Panc1 (cell line): Measurements from ENCODE around the gene ABCA1. TPM values are rescaled to one million over a fixed set of nuclear protein-coding genes. Genes with fewer than 3 reads are reported as not detected.

ENCODE experiments used
- ATAC-seq: fragments of 200-7000 bp; cut with Tn5 transposase; 2 replicates; pipeline ENCODE4 v1.9.1; 2020; ENCODE audit warnings: mild to moderate bottlenecking, moderate library complexity
- BruUV-seq: library from RNA; stranded (reverse); fragments of 400-500 nt; replicated peaks from 2 replicates; lab custom pipeline; 2021; lab: Mats Ljungman, UMichigan
- CTCF ChIA-PET: fragments of 300-600 bp; sonication (Branson Sonifier 250); formaldehyde crosslinking; loops from one replicate; lab custom pipeline; 2022; ENCODE audit warnings: antibody characterized with exemption; lab: Charles Lee
- POLR2A ChIA-PET: fragments of 300-600 bp; sonication (Branson Sonifier 250); formaldehyde crosslinking; loops from one replicate; lab custom pipeline; 2022; ENCODE audit warnings: antibody characterized with exemption; lab: Charles Lee
- DNase-seq: peaks from one replicate; pipeline ENCODE4 v3.0.0-alpha.2; 2010; ENCODE audit warnings: low read depth, low spot score
- H3K27ac ChIP-seq: 2 replicates; pipeline ENCODE4 v1.5.1; 2011; ENCODE audit warnings: mild to moderate bottlenecking, low read length, inconsistent platforms
- H3K27me3 ChIP-seq: fragments of 200-500 bp; sonication (Bioruptor generic); 2 replicates; pipeline ENCODE4 v1.6.0; 2014; ENCODE audit warnings: low read length, inconsistent platforms; ENCODE audit not compliant: control insufficient read depth, insufficient read depth
- H3K36me3 ChIP-seq: fragments of 200-500 bp; sonication (Bioruptor generic); 2 replicates; pipeline ENCODE4 v1.5.1; 2014; ENCODE audit warnings: inconsistent platforms, mild to moderate bottlenecking, low read length, moderate library complexity; ENCODE audit not compliant: control insufficient read depth, insufficient read depth
- H3K4me1 ChIP-seq: 2 replicates; pipeline ENCODE4 v1.5.1; 2011; ENCODE audit warnings: inconsistent platforms, mild to moderate bottlenecking, low read length, moderate library complexity; ENCODE audit not compliant: control insufficient read depth, insufficient read depth
- H3K4me3 ChIP-seq, 2 experiments: 2 replicates each; pipeline ENCODE4 v1.5.1; 2011 to 2012; ENCODE audit warnings: low read depth in 2 of 2, low read length in 2 of 2, mild to moderate bottlenecking in 2 of 2, inconsistent platforms in 1 of 2, moderate library complexity in 1 of 2
- H3K9me3 ChIP-seq: fragments of 200-500 bp; sonication (Bioruptor generic); 2 replicates; pipeline ENCODE4 v1.5.1; 2014; ENCODE audit warnings: low read depth, mild to moderate bottlenecking, inconsistent platforms, low read length, moderate library complexity; ENCODE audit not compliant: control insufficient read depth, insufficient read depth
- POLR2AphosphoS5 ChIP-seq: IDR thresholded peaks from 2 replicates; pipeline ENCODE4 v1.6.1; 2012; ENCODE audit warnings: mild to moderate bottlenecking, low read depth, low read length, moderate library complexity
- SIN3A ChIP-seq: IDR thresholded peaks from 2 replicates; pipeline ENCODE4 v1.6.1; 2012; ENCODE audit warnings: low read depth, mild to moderate bottlenecking, low read length, moderate library complexity, borderline replicate concordance; ENCODE audit not compliant: insufficient read depth
- TCF7L2 ChIP-seq: IDR thresholded peaks from 2 replicates; pipeline ENCODE4 v1.6.1; 2011; ENCODE audit warnings: mild to moderate bottlenecking, low read depth, low read length, inconsistent platforms
- in situ Hi-C: cut with HindIII; loops from 2 replicates; pipeline ENCODE4 v1.10.0; 2016; ENCODE audit warnings: low sequenced_read_pairs, low pct_unique_long_range_greater_than_20kb
- intact Hi-C: fragments of 100-400 bp; cut with micrococcal nuclease; formaldehyde crosslinking; loops from one replicate; pipeline ENCODE4 v1.10.0; 2022; ENCODE audit not compliant: unreplicated experiment
- total RNA-seq: library from RNA; stranded (reverse); gene quantifications from one replicate; pipeline ENCODE4 v1.2.1, GENCODE V29; 2021; ENCODE audit not compliant: unreplicated experiment
- TF ChIP-seq, protein P1 (sequence below), 2 experiments: IDR thresholded peaks; 2 replicates each; pipeline ENCODE4 v1.6.1; 2011 to 2012; ENCODE audit warnings: low read depth in 2 of 2, control low read depth in 1 of 2, low read length in 1 of 2, mild to moderate bottlenecking in 1 of 2, moderate library complexity in 1 of 2; ENCODE audit not compliant: insufficient read depth in 1 of 2
- TF ChIP-seq, protein P2 (sequence below): fragments of 450-650 bp; IDR thresholded peaks from 2 replicates; pipeline ENCODE4 v1.5.1; 2017; ENCODE audit warnings: mild to moderate bottlenecking

ABCA1 gene
- total RNA-seq, 1 experiment from 2014 or later = 2.6 TPM

DNA sequence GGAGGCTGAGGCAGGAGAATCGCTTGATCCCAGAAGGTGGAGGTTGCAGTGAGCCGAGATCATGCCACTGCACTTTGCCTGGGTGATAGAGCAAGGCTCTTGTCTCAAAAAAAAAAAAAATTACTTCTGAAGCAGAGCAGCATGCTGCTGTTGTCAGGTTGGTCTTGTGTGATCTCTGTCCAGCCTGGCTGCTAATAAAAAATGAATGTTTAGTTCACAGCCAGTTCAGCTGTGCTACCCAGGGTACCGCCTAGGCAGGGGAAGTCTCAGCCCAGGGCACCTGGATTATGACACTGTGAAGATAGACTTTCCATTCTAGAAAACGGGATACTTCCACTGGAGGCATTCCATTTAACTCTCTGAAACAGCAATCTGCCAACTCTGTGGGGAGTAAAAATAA, 23.5 kb upstream of the ABCA1 start:
- TF ChIP-seq, protein P1, sequence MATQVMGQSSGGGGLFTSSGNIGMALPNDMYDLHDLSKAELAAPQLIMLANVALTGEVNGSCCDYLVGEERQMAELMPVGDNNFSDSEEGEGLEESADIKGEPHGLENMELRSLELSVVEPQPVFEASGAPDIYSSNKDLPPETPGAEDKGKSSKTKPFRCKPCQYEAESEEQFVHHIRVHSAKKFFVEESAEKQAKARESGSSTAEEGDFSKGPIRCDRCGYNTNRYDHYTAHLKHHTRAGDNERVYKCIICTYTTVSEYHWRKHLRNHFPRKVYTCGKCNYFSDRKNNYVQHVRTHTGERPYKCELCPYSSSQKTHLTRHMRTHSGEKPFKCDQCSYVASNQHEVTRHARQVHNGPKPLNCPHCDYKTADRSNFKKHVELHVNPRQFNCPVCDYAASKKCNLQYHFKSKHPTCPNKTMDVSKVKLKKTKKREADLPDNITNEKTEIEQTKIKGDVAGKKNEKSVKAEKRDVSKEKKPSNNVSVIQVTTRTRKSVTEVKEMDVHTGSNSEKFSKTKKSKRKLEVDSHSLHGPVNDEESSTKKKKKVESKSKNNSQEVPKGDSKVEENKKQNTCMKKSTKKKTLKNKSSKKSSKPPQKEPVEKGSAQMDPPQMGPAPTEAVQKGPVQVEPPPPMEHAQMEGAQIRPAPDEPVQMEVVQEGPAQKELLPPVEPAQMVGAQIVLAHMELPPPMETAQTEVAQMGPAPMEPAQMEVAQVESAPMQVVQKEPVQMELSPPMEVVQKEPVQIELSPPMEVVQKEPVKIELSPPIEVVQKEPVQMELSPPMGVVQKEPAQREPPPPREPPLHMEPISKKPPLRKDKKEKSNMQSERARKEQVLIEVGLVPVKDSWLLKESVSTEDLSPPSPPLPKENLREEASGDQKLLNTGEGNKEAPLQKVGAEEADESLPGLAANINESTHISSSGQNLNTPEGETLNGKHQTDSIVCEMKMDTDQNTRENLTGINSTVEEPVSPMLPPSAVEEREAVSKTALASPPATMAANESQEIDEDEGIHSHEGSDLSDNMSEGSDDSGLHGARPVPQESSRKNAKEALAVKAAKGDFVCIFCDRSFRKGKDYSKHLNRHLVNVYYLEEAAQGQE (IDR thresholded peaks at IDR 0.05; ENCODE audit: insufficient read depth in 1 of 2, low read depth in 2 of 2, low read length in 1 of 2) = no peak
- no peak for TF ChIP-seq POLR2AphosphoS5
- TF ChIP-seq SIN3A = no peak
- TF ChIP-seq TCF7L2 = no peak
- TF ChIP-seq, protein P2, sequence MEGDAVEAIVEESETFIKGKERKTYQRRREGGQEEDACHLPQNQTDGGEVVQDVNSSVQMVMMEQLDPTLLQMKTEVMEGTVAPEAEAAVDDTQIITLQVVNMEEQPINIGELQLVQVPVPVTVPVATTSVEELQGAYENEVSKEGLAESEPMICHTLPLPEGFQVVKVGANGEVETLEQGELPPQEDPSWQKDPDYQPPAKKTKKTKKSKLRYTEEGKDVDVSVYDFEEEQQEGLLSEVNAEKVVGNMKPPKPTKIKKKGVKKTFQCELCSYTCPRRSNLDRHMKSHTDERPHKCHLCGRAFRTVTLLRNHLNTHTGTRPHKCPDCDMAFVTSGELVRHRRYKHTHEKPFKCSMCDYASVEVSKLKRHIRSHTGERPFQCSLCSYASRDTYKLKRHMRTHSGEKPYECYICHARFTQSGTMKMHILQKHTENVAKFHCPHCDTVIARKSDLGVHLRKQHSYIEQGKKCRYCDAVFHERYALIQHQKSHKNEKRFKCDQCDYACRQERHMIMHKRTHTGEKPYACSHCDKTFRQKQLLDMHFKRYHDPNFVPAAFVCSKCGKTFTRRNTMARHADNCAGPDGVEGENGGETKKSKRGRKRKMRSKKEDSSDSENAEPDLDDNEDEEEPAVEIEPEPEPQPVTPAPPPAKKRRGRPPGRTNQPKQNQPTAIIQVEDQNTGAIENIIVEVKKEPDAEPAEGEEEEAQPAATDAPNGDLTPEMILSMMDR = no peak
- ChIA-PET POLR2A (no interaction called here), CTCF (no interaction called here)
- Histone ChIP-seq H3K4me3 (no peak overlapping the region), H3K4me1 (no peaks in the 10 kb centered on the region), H3K27ac (no peak overlapping the region), H3K27me3 (no peaks in the 10 kb centered on the region), H3K9me3 (no peaks in the 10 kb centered on the region), H3K36me3 (no peaks in the 10 kb centered on the region)
- DNase-seq (no peak), ATAC-seq (no peak)
- in situ Hi-C loops (no loop called here), intact Hi-C loops (no loop called here)
- BruUV-seq = no TSS peak

DNA sequence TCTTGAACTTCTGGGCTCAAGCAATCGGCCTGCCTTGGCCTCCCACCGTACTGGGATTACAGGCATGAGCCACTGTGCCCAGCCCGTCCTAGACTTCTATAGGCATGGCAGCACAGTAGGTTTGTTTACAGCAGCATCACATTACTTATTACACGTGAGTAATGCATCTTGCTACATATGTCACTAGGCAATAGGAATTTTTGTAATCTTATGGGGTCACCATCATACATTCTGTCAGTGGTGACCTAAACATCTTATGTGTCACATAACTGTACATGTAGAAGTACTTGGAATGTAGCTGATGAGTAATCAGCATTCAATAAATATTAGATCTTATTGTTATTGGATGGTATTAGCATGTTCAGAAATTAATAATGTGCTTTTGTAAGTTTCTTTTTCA, 22.9 kb upstream of the ABCA1 start:
- no peak for ATAC-seq
- POLR2A ChIA-PET = no interaction called here
- Histone ChIP-seq H3K4me3 (no peak overlapping the region), H3K4me1 (no peaks in the 10 kb centered on the region), H3K27ac (no peak overlapping the region), H3K9me3 (no peaks in the 10 kb centered on the region), H3K27me3 (no peaks in the 10 kb centered on the region), H3K36me3 (no peaks in the 10 kb centered on the region)
- DNase-seq = no peak
- intact Hi-C loops = no loop called here
- TF ChIP-seq, protein P2 = no peak
- TF ChIP-seq SIN3A = no peak
- TF ChIP-seq TCF7L2 = no peak
- no peak for TF ChIP-seq POLR2AphosphoS5
- TF ChIP-seq, protein P1 (IDR thresholded peaks at IDR 0.05; ENCODE audit: insufficient read depth in 1 of 2, low read depth in 2 of 2, low read length in 1 of 2) = no peak
- CTCF ChIA-PET = no interaction called here
- BruUV-seq = no TSS peak
- in situ Hi-C loops = no loop called here
